ENCODE results near the gene G0S2. TPM values are rescaled to one million over a fixed set of nuclear protein-coding genes. Genes with fewer than 3 reads are reported as not detected.

Gene G0S2
- polyA plus RNA-seq, 1 donor (not counting 4 experiments of a cell fraction or from before 2014, with no cell fraction given): 46.2 TPM

- FAIRE-seq (no peak), DNase-seq (ENCODE audit: low read depth, low spot score) (no peak)
- no peak overlapping the region for H2AFZ ChIP-seq (ENCODE audit: control insufficient read depth, low read length)
- dilution Hi-C loops (cut with MboI; ENCODE audit: extremely low pct_ligation_motif_present, low sequenced_read_pairs): no loop called here
- H3K27ac ChIP-seq (ENCODE audit: control insufficient read depth, insufficient read depth, low read length): no peak overlapping the region
- no peak overlapping the region for H3K4me2 ChIP-seq (ENCODE audit: control insufficient read depth, extremely low read depth, insufficient read depth, low read depth, low read length)
- no peak overlapping the region for H3K9ac ChIP-seq (ENCODE audit: control insufficient read depth, extremely low read depth, insufficient read depth, low read length)
- no peak for TF ChIP-seq CTCF (optimal IDR thresholded peaks at IDR 0.05 in 1 of 3, IDR thresholded peaks at IDR 0.05 in 1 of 3, conservative IDR thresholded peaks at IDR 0.05 in 1 of 3; ENCODE audit: extremely low read depth in 1 of 3, insufficient read depth in 2 of 3, low read length in 3 of 3)
- no peak for TF ChIP-seq EZH2 (IDR thresholded peaks at IDR 0.05; ENCODE audit: low read length)
- H4K20me1 ChIP-seq (ENCODE audit: control insufficient read depth, extremely low read depth, insufficient read depth, low read length): no peaks in the 10 kb centered on the region
- no peak overlapping the region for H3K4me3 ChIP-seq (ENCODE audit: control insufficient read depth in 2 of 3, extremely low read depth in 1 of 3, insufficient read depth in 2 of 3, low read depth in 1 of 3, low read length in 3 of 3)
- H3K9me1 ChIP-seq (ENCODE audit: control insufficient read depth, extremely low read depth, insufficient read depth, low read length): no peaks in the 10 kb centered on the region
- no peaks in the 10 kb centered on the region for H3K9me3 ChIP-seq (ENCODE audit: control insufficient read depth, low read depth, low read length)
- no peaks in the 10 kb centered on the region for H3K79me2 ChIP-seq (ENCODE audit: control insufficient read depth, insufficient read depth, low read length)
- no peaks in the 10 kb centered on the region for H3K36me3 ChIP-seq (ENCODE audit: control insufficient read depth in 2 of 2, extremely low read depth in 1 of 2, insufficient read depth in 2 of 2, low read length in 2 of 2)
- peaks cover 14% of the 10 kb centered on the region for H3K4me1 ChIP-seq (ENCODE audit: control insufficient read depth, extremely low read depth, insufficient read depth, low read length)
- H3K27me3 ChIP-seq (ENCODE audit: control insufficient read depth, extremely low read depth, insufficient read depth, low read length): no peaks in the 10 kb centered on the region
Measured at GRCh38 chr1:209667708-209668107, 7.5 kb upstream of the G0S2 start.

- no peak overlapping the region for H2AFZ ChIP-seq (ENCODE audit: control insufficient read depth, low read length)
- dilution Hi-C loops (cut with MboI; ENCODE audit: extremely low pct_ligation_motif_present, low sequenced_read_pairs): no loop called here
Measured at GRCh38 chr1:209670441-209671082, 4.7 kb upstream of the G0S2 start.

More at GRCh38 chr1:209670441-209671082, 4.7 kb upstream of the G0S2 start:
- Histone ChIP-seq H3K27me3 (ENCODE audit: control insufficient read depth, extremely low read depth, insufficient read depth, low read length) (peaks cover 2% of the 10 kb centered on the region), H3K4me1 (ENCODE audit: control insufficient read depth, extremely low read depth, insufficient read depth, low read length) (peaks cover 38% of the 10 kb centered on the region), H3K9ac (ENCODE audit: control insufficient read depth, extremely low read depth, insufficient read depth, low read length) (no peak overlapping the region), H3K9me3 (ENCODE audit: control insufficient read depth, low read depth, low read length) (no peaks in the 10 kb centered on the region), H3K36me3 (ENCODE audit: control insufficient read depth in 2 of 2, extremely low read depth in 1 of 2, insufficient read depth in 2 of 2, low read length in 2 of 2) (no peaks in the 10 kb centered on the region), H3K27ac (ENCODE audit: control insufficient read depth, insufficient read depth, low read length) (no peak overlapping the region), H3K4me3 (ENCODE audit: control insufficient read depth in 2 of 3, extremely low read depth in 1 of 3, insufficient read depth in 2 of 3, low read depth in 1 of 3, low read length in 3 of 3) (no peak overlapping the region), H3K9me1 (ENCODE audit: control insufficient read depth, extremely low read depth, insufficient read depth, low read length) (no peaks in the 10 kb centered on the region), H3K79me2 (ENCODE audit: control insufficient read depth, insufficient read depth, low read length) (no peaks in the 10 kb centered on the region), H3K4me2 (ENCODE audit: control insufficient read depth, extremely low read depth, insufficient read depth, low read depth, low read length) (peak overlapping the region; percentile 52), H4K20me1 (ENCODE audit: control insufficient read depth, extremely low read depth, insufficient read depth, low read length) (no peaks in the 10 kb centered on the region)
- FAIRE-seq (peak; percentile 69), DNase-seq (ENCODE audit: low read depth, low spot score) (no peak)
- no peak for TF ChIP-seq EZH2 (IDR thresholded peaks at IDR 0.05; ENCODE audit: low read length)
- TF ChIP-seq CTCF (optimal IDR thresholded peaks at IDR 0.05 in 1 of 3, IDR thresholded peaks at IDR 0.05 in 1 of 3, conservative IDR thresholded peaks at IDR 0.05 in 1 of 3; ENCODE audit: extremely low read depth in 1 of 3, insufficient read depth in 2 of 3, low read length in 3 of 3): no peak
